H1 (cell line): ENCODE data around the gene SF3A2. TPM values are rescaled to one million over a fixed set of nuclear protein-coding genes. Genes with fewer than 3 reads are reported as not detected.

Experiments
- CBX8 ChIP-seq: fragments of 300-800, 300-1000 bp; sonication (generic); IDR thresholded peaks from 2 replicates; pipeline ENCODE4 v1.7.1; 2016; ENCODE audit warnings: low read depth, low read length, borderline replicate concordance
- CTBP2 ChIP-seq: IDR thresholded peaks from 2 replicates; pipeline ENCODE4 v1.7.0; 2011; ENCODE audit warnings: borderline replicate concordance, mild to moderate bottlenecking, moderate library complexity, mixed read lengths, low read length; ENCODE audit not compliant: insufficient read depth, insufficient read length
- EP300 ChIP-seq, 2 experiments: IDR thresholded peaks; 1 replicate in 1 of 2; 2 replicates in 1 of 2; pipeline ENCODE4 v1.6.1; 2011 to 2012; ENCODE audit warnings: low read depth in 2 of 2, low read length in 2 of 2, mild to moderate bottlenecking in 2 of 2, borderline replicate concordance in 1 of 2, inconsistent platforms in 1 of 2, moderate library complexity in 1 of 2
- MAFK ChIP-seq: IDR thresholded peaks from 2 replicates; pipeline ENCODE4 v1.6.1; 2012; ENCODE audit warnings: low read depth, mild to moderate bottlenecking, improper control_type of control experiment, low read length
- POLR2A ChIP-seq, 2 experiments: IDR thresholded peaks; 1 replicate in 1 of 2; 2 replicates in 1 of 2; pipeline ENCODE4 v1.6.1; 2011; ENCODE audit warnings: low read depth in 2 of 2, low read length in 2 of 2, mild to moderate bottlenecking in 2 of 2; ENCODE audit errors: control extremely low read depth in 1 of 2
- SP4 ChIP-seq: IDR thresholded peaks from 2 replicates; pipeline ENCODE4 v1.6.1; 2012; ENCODE audit warnings: low read length, inconsistent platforms
- TBP ChIP-seq: IDR thresholded peaks from 2 replicates; pipeline ENCODE4 v1.6.1; 2011; ENCODE audit warnings: low read depth, low read length, improper control_type of control experiment
- polyA plus RNA-seq, 7 experiments: library from polyadenylated mRNA; depleted of rRNA in 3 of 7; stranded (reverse) in 5 of 7; unstranded in 2 of 7; fragments of >200 nt in 5 of 7; fragments of 200-250 nt in 2 of 7; gene quantifications; 1 replicate in 5 of 7; 2 replicates in 1 of 7; 4 replicates in 1 of 7; pipeline versions ENCODE4 v1.2.1 to v1.2.3, GENCODE V29; 2011 to 2013; ENCODE audit warnings: missing spikeins in 2 of 7, mixed read lengths in 2 of 7
- total RNA-seq: library from RNA; stranded (reverse); fragmentation: NEBNext Ultra II Directional; extraction: Animal tissue kit (Norgen Biotek cat#: 25700); gene quantifications from 2 replicates; pipeline ENCODE4 v1.2.1, GENCODE V29; 2021

The SF3A2 gene
- total and polyA plus RNA-seq, 2 of the 8 experiments (the other 6 are each of a cell fraction or from before 2014, with no cell fraction given) = 15.3 to 146 TPM

- TF ChIP-seq EP300 (IDR thresholded peaks at IDR 0.05; ENCODE audit: borderline replicate concordance in 1 of 2, low read depth in 2 of 2, low read length in 2 of 2) = no peak
- no peak for TF ChIP-seq CTBP2
- TF ChIP-seq SP4 = no peak
- TF ChIP-seq CBX8 = no peak
- no peak for TF ChIP-seq TBP
- no peak for TF ChIP-seq POLR2A (IDR thresholded peaks at IDR 0.05; ENCODE audit: control extremely low read depth in 1 of 2, low read depth in 2 of 2, low read length in 2 of 2)
- no peak for TF ChIP-seq MAFK
Observed at GRCh38 chr19:2195361-2195760, 41.3 kb upstream of the SF3A2 start (continued).
